Hematopoietic multipotent progenitor cell (in vitro differentiated cells): ENCODE data around the gene ADAMTS2. TPM values are rescaled to one million over a fixed set of nuclear protein-coding genes. Genes with fewer than 3 reads are reported as not detected.

Experiments used
- DNase-seq, 3 donors: peaks; one replicate each; pipeline ENCODE4 v3.0.0-alpha.2; 2011 to 2015; ENCODE audit warnings: low read depth in 2 of 3, low spot score in 2 of 3
- total RNA-seq: library from RNA; depleted of rRNA; stranded (reverse); fragments of >200 nt; gene quantifications from one replicate; pipeline ENCODE4 v1.2.3, GENCODE V29; 2012

The ADAMTS2 gene
- total RNA-seq, 1 donor: 0.27 TPM

- DNase-seq: no peak
These were observed 153 bp downstream of the ADAMTS2 start for GRCh38 chr5:179345183-179345432.

GRCh38 chr5:179344431-179345182 lies 654 bp downstream of the ADAMTS2 start:
- no peak for DNase-seq

GRCh38 chr5:179343719-179344430 lies 1.4 kb downstream of the ADAMTS2 start:
- peak in 2 of 3 donors; percentile 41 to 54 for DNase-seq

GRCh38 chr5:179343021-179343718 lies 2.1 kb downstream of the ADAMTS2 start:
- no peak for DNase-seq

GRCh38 chr5:179342577-179342976 lies 2.7 kb downstream of the ADAMTS2 start:
- DNase-seq: no peak

- no peak for DNase-seq
These were observed 4.8 kb downstream of the ADAMTS2 start for GRCh38 chr5:179340465-179340864.

GRCh38 chr5:179339996-179340395 lies 5.3 kb downstream of the ADAMTS2 start:
- DNase-seq: no peak

- no peak for DNase-seq
These were observed 6.2 kb downstream of the ADAMTS2 start for GRCh38 chr5:179339081-179339480.

- no peak for DNase-seq
These were observed 7.2 kb downstream of the ADAMTS2 start for GRCh38 chr5:179337796-179338676.

GRCh38 chr5:179336871-179337795 lies 8.1 kb downstream of the ADAMTS2 start:
- DNase-seq: no peak

GRCh38 chr5:179336126-179336870 lies 9.0 kb downstream of the ADAMTS2 start:
- DNase-seq: no peak

- no peak for DNase-seq
These were observed 11.2 kb downstream of the ADAMTS2 start for GRCh38 chr5:179333796-179334761.

- no peak for DNase-seq
These were observed 12.4 kb downstream of the ADAMTS2 start for GRCh38 chr5:179332741-179333290.

- DNase-seq: no peak
These were observed 13.5 kb downstream of the ADAMTS2 start for GRCh38 chr5:179331591-179332375.

GRCh38 chr5:179330186-179330900 lies 14.9 kb downstream of the ADAMTS2 start:
- DNase-seq: no peak

GRCh38 chr5:179328291-179328690 lies 17.0 kb downstream of the ADAMTS2 start:
- DNase-seq: no peak
